NOMO-1 treated with DMSO at 0.1 percent for 48 hours (cell line): Measurements from ENCODE around the gene OPRL1.
"Not testable (repeated sequence)": the region's sequence is repeated elsewhere in the genome, so short reads cannot be mapped to it uniquely, and the experiment has no call there.

Source experiments
- DNase-seq: peaks from one replicate; lab custom pipeline; 2025; ENCODE audit not compliant: unreplicated experiment; lab: John Stamatoyannopoulos, UW

Gene OPRL1

DNA sequence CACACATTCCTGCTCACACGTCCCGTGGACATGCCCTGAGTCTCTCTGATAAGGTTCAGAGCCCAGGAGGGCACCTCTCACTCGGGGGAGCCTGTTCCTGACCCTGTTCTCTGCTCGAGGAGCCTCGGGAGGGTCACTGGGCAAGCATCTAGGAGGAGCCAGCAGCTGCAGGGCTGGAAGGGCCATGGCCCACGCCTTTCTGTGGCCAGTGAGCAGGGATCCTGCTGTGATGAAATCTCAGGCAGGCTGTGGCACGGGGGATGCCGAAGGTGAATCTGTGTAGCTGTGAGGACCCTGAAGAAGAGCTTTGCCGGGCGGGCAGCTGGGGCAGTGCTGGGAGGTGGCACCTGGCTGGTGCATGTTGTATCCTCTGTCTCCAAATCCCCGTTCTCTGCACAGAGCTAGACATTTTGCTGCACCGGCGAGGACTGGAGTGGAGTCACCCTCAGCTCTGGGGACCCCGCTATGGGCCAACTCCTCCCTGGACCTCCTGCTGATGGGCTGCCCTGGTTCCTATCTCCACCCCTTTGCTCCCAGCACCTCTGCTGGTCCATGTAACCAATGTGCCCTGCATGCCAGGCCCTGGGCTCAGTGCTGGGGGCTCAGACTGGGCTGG, 34.6 kb downstream of the OPRL1 start:
- no peak for DNase-seq

DNA sequence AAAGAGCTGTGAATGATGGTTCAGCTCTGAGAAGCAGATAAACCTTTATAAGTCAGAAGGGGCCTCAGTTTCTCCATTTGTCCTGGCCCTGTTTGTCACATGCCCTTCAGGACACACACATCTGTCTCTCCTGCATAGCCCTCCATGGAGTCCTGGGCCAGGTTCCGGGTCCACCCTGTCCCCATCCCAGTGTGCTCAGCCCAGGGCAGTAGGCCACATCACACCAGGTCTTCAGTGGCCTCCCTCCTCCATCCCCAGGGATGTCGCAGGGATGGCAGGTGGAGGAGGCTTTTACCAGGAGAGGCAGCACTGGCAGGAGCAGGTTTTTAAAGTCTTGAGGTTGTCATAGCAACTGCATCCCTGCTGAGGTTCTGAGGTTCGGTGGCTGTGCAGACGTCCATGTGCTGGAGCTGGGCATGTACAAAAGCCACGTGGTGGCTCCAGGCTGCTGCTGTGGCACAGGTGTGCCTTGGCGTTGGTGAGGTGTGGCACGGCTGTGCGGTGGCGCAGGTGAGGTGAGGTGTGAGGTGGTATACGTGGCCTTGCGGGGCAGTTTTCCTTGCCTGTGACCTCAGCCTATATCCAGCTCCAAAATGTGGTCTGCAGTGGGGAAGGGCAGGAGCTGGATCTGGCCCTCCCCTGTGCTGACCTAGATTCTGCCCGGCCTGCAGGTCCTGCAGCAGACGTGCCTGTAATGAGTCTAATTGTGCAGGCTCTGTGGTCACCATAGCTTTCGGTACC, 35.5 kb downstream of the OPRL1 start:
- no peak for DNase-seq

GRCh38 chr20:64116016-64116415, 36.1 kb downstream of the OPRL1 start:
- DNase-seq, result no peak

DNA sequence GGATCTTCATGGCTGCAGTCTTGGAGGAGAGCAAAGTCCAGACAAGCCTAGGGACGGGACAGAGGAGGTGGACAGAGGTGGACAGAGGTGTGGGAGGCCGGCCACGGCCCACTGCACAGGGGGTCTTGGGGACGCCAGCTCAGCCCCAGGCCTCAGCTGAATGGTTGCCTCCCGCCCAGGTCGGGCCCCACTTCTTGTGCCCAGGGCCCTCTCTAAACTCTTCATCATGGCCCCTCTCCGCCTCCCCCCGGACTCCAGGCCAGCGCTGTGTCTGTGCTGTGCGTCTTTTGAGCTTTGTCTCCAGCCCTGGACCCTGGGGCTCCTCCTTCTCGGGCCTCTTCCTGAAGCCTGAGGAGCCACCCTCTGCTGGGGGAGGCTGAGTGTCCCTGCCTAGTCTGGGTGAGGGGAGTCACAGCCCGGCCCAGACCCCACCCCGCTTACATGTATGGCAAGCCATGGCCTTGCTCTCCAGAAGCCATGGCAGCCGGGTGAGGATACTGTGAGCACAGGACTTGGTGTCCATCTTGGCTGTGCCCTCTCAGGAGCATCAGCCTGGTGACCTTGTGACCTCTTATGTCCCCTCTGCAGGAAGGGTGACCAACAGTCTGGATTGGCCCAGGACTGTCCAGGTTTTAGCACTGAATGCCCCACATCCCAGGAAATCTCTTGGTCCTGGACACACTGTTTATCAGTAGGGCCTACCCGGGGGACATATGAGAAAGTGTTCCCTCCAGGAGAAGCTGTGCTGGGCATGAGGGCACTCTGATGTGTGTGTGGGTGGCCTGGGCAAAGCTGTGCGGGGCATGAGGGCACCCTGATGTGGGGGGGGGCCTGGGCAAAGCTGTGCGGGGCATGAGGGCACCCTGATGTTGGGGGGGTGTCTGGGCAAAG, 36.9 kb downstream of the OPRL1 start:
- DNase-seq, result no peak

- not testable (repeated sequence) for DNase-seq
Observed at GRCh38 chr20:64117432-64117777, 37.5 kb downstream of the OPRL1 start.

DNA sequence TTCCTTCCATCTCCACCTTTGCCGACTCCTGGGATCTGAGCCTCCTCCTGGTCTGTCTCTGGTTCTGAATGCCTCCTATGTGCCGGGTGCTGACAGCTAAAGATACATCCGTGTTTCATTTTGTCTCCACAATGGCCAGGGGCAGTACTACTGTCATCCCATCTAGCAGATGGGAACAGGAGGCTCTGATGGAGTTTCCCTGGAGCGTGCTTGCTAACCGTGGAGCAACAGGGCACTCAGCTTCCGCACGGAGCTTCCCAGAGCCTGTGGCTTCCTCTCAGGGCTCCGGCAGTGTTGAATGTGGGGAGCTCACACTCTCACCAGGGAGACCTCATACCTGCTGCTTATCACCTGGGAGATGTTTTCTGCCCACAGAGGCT, 39.4 kb downstream of the OPRL1 start:
- no peak for DNase-seq

- no peak for DNase-seq
Observed at GRCh38 chr20:64119681-64120341, 39.9 kb downstream of the OPRL1 start.

GRCh38 chr20:64121586-64121985, 41.7 kb downstream of the OPRL1 start:
- no peak for DNase-seq

- DNase-seq, result not testable (repeated sequence)
Observed at GRCh38 chr20:64122927-64123326, 43.0 kb downstream of the OPRL1 start.

- DNase-seq, result not testable (repeated sequence)
Observed at GRCh38 chr20:64123517-64123916, 43.6 kb downstream of the OPRL1 start.

GRCh38 chr20:64129146-64129782, 49.4 kb downstream of the OPRL1 start:
- no peak for DNase-seq

GRCh38 chr20:64130271-64130670, 50.4 kb downstream of the OPRL1 start:
- no peak for DNase-seq

- DNase-seq, result no peak
Observed at GRCh38 chr20:64130876-64131275, 51.0 kb downstream of the OPRL1 start.

DNA sequence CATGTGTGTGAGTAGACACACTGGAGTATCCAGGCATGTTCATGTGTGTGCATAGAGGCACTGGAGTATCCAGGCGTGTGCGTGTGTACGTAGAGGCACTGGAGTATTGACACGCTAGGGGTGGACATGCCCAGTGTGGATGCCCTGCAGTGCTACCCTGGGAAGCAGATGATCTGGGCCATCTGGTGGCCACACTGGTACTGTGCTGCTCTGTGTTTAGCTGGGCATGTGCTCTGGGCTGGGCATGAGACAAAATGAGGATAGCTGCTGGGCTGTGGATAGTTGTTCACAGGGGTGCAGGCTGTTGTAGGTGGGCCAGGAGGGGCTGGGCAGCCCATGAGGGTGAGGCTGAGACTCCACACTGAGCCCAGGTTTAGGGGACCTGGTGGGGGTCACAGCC, 51.5 kb downstream of the OPRL1 start:
- no peak for DNase-seq

DNA sequence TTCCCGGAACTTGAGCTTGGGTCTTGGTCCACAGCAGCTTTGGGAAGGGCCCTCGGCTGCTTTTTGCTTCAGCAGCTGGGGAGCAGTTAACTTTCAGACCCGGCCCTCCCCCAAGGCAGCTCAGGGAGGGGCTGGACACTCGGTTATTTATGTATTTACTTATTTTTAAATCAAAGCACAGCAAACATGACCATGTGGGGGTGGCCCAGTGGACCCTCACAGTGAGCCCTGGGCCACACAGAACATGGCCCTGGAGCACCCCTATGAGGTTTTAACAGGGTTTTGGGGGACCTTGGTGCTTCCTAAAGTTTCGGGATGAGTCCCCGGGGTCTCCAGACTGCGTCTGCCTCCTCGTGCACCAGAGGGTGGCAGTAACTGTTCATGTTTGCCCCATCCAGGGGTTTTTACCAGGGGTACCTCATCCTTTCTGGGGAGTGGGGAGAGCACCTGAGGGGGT, 54.1 kb downstream of the OPRL1 start:
- DNase-seq, result no peak

- not testable (repeated sequence) for DNase-seq
Observed at GRCh38 chr20:64134744-64135143, 54.9 kb downstream of the OPRL1 start.

DNA sequence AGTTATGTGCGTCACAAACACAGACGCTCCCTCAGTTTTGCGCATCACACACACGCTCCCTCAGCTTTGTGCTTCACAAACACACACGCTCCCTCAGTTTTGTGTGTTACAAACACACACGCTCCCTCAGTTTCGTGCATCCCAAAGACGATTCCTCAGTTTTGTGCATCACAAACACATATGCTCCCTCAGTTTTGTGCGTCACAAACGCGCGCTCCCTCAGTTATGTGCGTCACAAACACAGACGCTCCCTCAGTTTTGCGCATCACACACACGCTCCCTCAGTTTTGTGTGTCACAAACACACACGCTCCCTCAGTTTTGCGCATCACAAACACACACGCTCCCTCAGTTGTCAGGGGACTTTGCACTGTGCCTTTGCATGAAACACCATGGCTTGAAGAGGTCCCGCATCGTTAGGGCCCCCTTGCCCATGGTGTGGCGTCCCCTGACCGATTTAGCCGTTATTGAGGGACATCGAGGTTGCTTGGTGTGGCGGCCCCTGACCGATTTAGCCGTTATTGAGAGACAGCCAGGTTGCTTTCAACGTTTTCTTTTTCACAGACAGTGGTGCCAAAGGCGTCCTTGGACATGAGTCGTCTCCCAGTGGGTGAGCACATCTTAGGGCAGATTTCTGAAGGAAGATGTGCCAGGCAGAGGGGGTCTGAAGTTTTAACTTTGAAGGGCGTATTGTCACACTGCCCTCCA, 56.3 kb downstream of the OPRL1 start:
- no peak for DNase-seq

DNA sequence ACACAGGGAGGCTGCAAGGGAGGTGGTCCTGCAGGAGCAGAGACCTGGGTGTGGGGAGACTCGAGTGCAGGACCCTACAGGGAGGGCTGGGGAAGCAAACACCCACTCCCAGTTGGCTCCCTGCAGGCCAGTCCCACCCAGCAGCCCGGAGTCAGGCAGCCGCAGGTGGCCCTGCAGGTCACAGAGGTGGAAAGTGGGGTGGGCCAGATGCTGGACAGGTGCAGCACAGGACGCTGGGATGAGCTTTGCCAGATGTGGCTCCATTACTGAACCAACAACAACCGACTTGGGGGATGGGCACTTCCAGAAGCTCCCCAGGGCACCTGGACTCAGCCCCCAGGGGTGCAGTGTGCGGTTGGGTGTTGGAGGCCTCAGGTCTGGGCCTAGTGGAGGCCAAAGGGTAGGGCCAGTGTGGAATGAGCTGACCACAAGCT, 57.7 kb downstream of the OPRL1 start:
- no peak for DNase-seq

DNA sequence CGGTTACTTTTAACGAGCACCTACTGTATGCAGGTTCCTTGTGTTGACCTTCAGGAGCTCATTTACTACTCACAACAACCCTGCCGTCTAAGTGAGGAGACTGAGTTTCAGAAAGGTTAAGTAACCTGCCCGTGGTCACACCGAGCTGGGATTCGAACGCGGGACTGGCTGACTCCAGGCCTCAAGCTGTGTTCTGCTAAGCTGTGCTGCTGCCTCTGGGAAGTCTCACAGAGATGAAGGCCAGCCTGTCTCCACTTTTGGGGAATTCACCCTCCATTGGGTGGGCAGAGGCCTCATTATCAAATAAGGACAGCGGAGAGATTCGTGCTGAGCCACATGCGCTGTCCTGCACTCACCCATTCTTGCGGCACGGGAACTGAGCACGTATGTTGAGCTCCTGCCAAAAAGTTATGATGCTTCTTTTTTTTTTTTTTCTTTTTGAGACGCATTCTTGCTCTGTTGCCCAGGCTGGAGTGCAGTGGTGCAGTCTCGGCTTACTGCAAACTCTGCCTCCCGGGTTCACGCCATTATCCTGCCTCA, 58.5 kb downstream of the OPRL1 start:
- DNase-seq, result no peak
